Stimulated activated CD8-positive, alpha-beta memory T cell treated with anti-CD3 and anti-CD28 coated beads, Interleukin-4, amount 100 ng/mL, for 24 hours (primary cell): ENCODE results near the gene PRAMEF13.
"Not testable (repeated sequence)": the region's sequence is repeated elsewhere in the genome, so short reads cannot be mapped to it uniquely, and the experiment has no call there.

ENCODE experiments used
- DNase-seq: peaks from one replicate; pipeline ENCODE4 v3.0.0-alpha.2; 2020; ENCODE audit warnings: low read depth

Gene PRAMEF13

DNA sequence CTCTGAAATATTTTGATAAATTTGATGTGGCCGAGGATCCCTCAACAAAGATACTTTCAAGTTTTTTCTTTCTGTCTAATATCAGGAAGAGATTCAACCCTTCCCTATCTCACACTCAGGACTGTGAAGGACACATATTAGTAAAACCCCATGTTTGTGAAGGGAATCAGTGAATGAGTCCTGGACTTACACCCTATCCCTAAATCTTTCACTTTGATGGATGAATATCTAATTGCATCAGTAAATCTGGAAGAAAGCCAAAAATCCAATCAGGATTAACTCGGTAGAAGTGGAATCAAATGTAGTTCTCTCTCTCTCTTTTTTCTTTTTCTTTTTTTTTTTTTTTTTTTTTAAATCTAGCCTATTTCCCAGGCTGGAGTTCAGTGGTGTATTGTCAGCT, 29.7 kb downstream of the PRAMEF13 start, which contains the start of gene PRAMEF9:
Gene PRAMEF9 (plus strand): TSS at position 301 of the 400 bp plus-strand sequence. CDS start 3,433 bp downstream, outside the sequence.
- not testable (repeated sequence) for DNase-seq

DNA sequence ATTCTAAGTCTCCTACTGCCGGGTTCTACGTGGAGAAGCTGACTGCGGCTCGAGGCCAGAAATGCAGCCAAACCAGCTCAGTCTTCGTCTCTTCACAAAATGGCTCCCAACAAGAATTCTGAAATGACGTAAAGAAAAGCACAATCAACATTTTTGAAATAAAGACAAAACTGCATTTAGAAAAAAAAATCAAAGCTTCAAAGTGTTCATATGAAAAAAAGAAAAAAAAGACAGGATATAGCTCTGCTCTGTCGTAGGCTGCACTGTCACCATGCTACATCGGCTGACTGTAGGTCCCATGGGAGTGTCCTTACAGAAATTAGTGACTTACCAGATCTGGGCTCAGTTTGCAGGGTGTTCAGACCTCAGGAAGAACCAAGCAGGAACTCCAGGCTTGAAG, 35.7 kb downstream of the PRAMEF13 start, which contains the start of gene HNRNPCL4:
Gene HNRNPCL4 (minus strand): TSS at position 101 of the 400 bp plus-strand sequence. CDS start 164 bp downstream, outside the sequence.
- not testable (repeated sequence) for DNase-seq

DNA sequence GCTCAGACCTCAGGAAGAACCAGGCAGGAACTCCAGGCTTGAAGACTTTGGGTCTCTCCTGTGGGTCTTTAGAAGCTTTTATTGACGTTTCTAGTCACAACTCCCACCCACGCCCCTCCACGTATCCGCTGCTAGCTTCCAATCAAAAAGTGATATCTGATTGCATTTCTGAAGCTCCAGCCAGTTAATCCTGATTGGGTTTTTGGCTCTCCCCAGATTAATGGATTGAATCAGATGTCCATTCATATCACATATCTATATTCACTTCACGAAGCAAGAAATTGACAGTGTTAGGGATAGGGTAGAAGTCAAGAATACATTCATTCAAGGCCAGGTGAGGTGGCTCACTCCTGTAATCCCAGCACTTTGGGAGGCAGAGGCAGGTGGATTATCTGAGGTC, 45.3 kb downstream of the PRAMEF13 start, which contains the start of gene PRAMEF26:
Gene PRAMEF26 (minus strand): TSS at position 101 of the 400 bp plus-strand sequence. CDS start 2,914 bp downstream, outside the sequence.
- DNase-seq, result not testable (repeated sequence)
